Lower leg skin (tissue), 4 donors: ENCODE measurements around the gene SLC25A12. TPM values are rescaled to one million over a fixed set of nuclear protein-coding genes. Genes with fewer than 3 reads are reported as not detected.

Experiments
- DNase-seq, 2 donors: peaks; one replicate each; pipeline ENCODE4 v3.0.0-alpha.2; 2019; ENCODE audit warnings: low spot score in 2 of 2
- H3K4me3 ChIP-seq: fragments of 200-600 bp; sonication (generic); 2 replicates; pipeline ENCODE4 v1.5.1; 2017; ENCODE audit warnings: mild to moderate bottlenecking, low read depth; ENCODE audit not compliant: poor library complexity, severe bottlenecking
- POLR2A ChIP-seq, 2 donors: fragments of 450-650 bp; IDR thresholded peaks; one replicate each; pipeline ENCODE4 v1.6.1; 2016 to 2017; ENCODE audit warnings: antibody characterized with exemption in 2 of 2, mild to moderate bottlenecking in 1 of 2, moderate library complexity in 1 of 2
- WGBS, 2 donors: methylation state at CpG; one replicate each; pipeline ENCODE4 v1.1.5; 2018; 5-methylcytosine and 5-hydroxymethylcytosine counted together
- intact Hi-C: fragments of 100-400 bp; cut with DNase I; formaldehyde crosslinking; loops from one replicate; pipeline ENCODE4 v1.15.0; 2023; ENCODE audit warnings: low total_unique reads
- total RNA-seq, 4 donors: library from RNA; depleted of rRNA; stranded (reverse); fragments of >200 nt; gene quantifications; one replicate each; pipeline ENCODE4 v1.1.0, GENCODE V29; 2016
- TF ChIP-seq, protein P1 (sequence below), 3 donors: fragments of 450-650 bp; IDR thresholded peaks; one replicate each; pipeline ENCODE4 v1.5.1; 2016; ENCODE audit warnings: antibody characterized with exemption in 3 of 3, mild to moderate bottlenecking in 3 of 3, moderate library complexity in 2 of 3

Gene SLC25A12
- total RNA-seq, 4 donors from 2014 or later, result 18.1 to 28.1 (median 25.8) TPM

DNA sequence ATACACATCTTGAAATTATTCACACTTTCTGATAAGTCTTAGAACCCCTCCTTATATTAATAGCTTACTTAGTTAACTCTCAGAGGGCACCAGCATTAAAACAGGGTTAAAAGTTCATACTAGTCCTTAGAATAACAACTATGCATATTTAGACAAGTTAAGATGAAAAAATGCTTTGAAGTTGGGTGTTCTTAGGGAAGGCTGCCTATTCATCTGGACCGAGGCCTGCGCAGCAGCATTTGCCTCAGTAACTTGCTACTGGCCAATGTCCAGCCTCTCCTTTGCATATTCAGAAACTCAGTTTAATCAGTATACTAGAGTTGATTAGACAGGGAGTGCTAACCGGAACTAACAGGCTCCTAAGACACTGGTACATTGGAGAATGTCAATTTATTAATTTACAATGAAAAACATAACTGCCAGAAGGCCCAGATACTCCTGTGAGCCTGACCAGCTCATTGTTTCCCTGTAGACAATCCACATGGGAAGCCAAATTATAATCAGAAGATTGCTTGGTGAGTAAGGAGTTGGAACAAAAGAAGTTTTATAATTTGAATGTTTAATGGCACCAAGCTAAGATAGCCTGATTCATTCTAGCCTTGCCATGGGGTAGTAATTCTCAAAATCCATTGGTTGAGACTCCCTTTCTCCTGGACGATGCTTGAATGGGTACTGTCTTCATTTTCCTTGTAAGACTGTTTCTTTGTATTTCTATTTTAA lies 157.9 kb downstream of the SLC25A12 start:
- no peak for DNase-seq
- H3K4me3 ChIP-seq, result no peak overlapping the region
- TF ChIP-seq POLR2A (IDR thresholded peaks at IDR 0.05), result no peak
- TF ChIP-seq, protein P1, sequence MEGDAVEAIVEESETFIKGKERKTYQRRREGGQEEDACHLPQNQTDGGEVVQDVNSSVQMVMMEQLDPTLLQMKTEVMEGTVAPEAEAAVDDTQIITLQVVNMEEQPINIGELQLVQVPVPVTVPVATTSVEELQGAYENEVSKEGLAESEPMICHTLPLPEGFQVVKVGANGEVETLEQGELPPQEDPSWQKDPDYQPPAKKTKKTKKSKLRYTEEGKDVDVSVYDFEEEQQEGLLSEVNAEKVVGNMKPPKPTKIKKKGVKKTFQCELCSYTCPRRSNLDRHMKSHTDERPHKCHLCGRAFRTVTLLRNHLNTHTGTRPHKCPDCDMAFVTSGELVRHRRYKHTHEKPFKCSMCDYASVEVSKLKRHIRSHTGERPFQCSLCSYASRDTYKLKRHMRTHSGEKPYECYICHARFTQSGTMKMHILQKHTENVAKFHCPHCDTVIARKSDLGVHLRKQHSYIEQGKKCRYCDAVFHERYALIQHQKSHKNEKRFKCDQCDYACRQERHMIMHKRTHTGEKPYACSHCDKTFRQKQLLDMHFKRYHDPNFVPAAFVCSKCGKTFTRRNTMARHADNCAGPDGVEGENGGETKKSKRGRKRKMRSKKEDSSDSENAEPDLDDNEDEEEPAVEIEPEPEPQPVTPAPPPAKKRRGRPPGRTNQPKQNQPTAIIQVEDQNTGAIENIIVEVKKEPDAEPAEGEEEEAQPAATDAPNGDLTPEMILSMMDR (IDR thresholded peaks at IDR 0.05), result no peak
- WGBS, 2 donors, result 92% methylated on average over 4 of the region's 4 CpGs
- intact Hi-C loops, result no loop called here

Other genes with a start within 250 kb of the SLC25A12 start
- gene DYNC1I2, start 206.8 kb downstream of the SLC25A12 start, total RNA-seq, result 10 to 100 TPM; 74.8 to 87.8 (median 80.0) TPM
- gene HAT1, start 28.2 kb upstream of the SLC25A12 start, total RNA-seq, result 10 to 100 TPM; 15.0 to 28.0 (median 22.1) TPM
- 1 to 10 TPM; 3.1 to 5.4 (median 4.5) TPM for gene METAP1D, start 105.7 kb upstream of the SLC25A12 start, total RNA-seq
- 1 to 10 TPM in 2 of 4 donors, under 1 TPM in 2; 0.23 to 1.4 (median 0.79) TPM for gene DLX1, start 191.3 kb upstream of the SLC25A12 start, total RNA-seq
- under 1 TPM in 3 of 4 donors, not detected in 1; 0.17 to 0.42 (median 0.19) TPM for gene DLX2, start 208.7 kb upstream of the SLC25A12 start, total RNA-seq